GM12892 (cell line): ENCODE results near the gene MAP2K4.

Source experiments
- POLR2A ChIP-seq: IDR thresholded peaks from 2 replicates; pipeline ENCODE4 v1.6.1; 2011; ENCODE audit warnings: low read depth, low read length, control low read depth
- POLR2AphosphoS5 ChIP-seq: IDR thresholded peaks from 2 replicates; pipeline ENCODE4 v1.6.1; 2011; ENCODE audit warnings: low read depth, low read length, control low read depth

DNA sequence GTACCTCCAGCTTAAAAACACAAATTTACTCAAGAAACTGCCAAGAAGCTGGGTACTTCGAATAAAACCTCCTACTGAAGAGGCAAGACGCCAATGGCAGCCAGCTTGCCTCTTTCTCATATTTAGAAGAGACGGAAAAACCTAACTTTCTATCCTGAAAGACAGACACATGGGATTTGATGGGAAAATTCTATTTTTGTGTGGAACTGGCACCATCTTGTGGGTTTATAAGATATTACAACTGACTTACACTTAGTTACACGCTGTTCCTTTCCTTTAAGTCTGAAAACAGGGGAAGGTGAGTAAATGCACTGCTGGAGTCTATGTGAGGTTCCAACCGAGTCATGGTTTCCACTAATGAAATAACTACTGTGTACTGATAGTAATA, 33.7 kb upstream of the MAP2K4 start:
- TF ChIP-seq POLR2A (no peak), POLR2AphosphoS5 (no peak)
